CD14-positive monocyte (primary cell): Measurements from ENCODE around the gene RHBG. TPM values are rescaled to one million over a fixed set of nuclear protein-coding genes. Genes with fewer than 3 reads are reported as not detected.
A peak's percentile ranks its signal among the peaks of the same experiment; 100 is the strongest.

ENCODE experiments used
- DNase-seq, 3 donors: peaks; one replicate each; pipeline ENCODE4 v3.0.0-alpha.2; 2011 to 2022
- H2AFZ ChIP-seq: 2 replicates; pipeline ENCODE4 v1.6.0; 2012; ENCODE audit warnings: mild to moderate bottlenecking, low read depth, low read length, inconsistent platforms; ENCODE audit not compliant: insufficient read depth, poor library complexity, severe bottlenecking
- H3K27ac ChIP-seq, 2 donors: 1 replicate in 1 of 2; 2 replicates in 1 of 2; pipeline ENCODE4 v1.5.1; 2012 to 2013; ENCODE audit warnings: low read length in 2 of 2, control low read depth in 1 of 2, inconsistent platforms in 1 of 2, low read depth in 1 of 2, mild to moderate bottlenecking in 1 of 2
- H3K27me3 ChIP-seq, 2 donors: one replicate each; pipeline versions ENCODE4 v1.6.0 to v1.6.1; 2011 to 2013; ENCODE audit warnings: low read length in 2 of 2; ENCODE audit not compliant: control insufficient read depth in 2 of 2, insufficient read depth in 2 of 2
- H3K36me3 ChIP-seq, 2 donors: replicated peaks in 1 of 2; 1 replicate in 1 of 2; 2 replicates in 1 of 2; pipeline versions ENCODE4 v1.5.1 to v1.6.1; 2012 to 2013; ENCODE audit warnings: low read length in 2 of 2, control low read depth in 1 of 2, inconsistent platforms in 1 of 2, mild to moderate bottlenecking in 1 of 2; ENCODE audit not compliant: insufficient read depth in 2 of 2, control insufficient read depth in 1 of 2
- H3K4me1 ChIP-seq, 2 donors: 1 replicate in 1 of 2; 2 replicates in 1 of 2; pipeline versions ENCODE4 v1.5.1 to v1.6.1; 2012 to 2013; ENCODE audit warnings: low read length in 2 of 2, control low read depth in 1 of 2, inconsistent platforms in 1 of 2, mild to moderate bottlenecking in 1 of 2, moderate library complexity in 1 of 2; ENCODE audit not compliant: insufficient read depth in 2 of 2, control insufficient read depth in 1 of 2
- H3K4me2 ChIP-seq: replicated peaks from 2 replicates; pipeline ENCODE3; 2012; ENCODE audit warnings: low read length, moderate library complexity, mild to moderate bottlenecking; ENCODE audit not compliant: poor library complexity, severe bottlenecking; ENCODE audit errors: extremely low read depth
- H3K4me3 ChIP-seq, 3 experiments: fragments of 200-600 bp in 1 of 3; sonication (generic) in 1 of 3; replicated peaks in 1 of 3; 1 replicate in 2 of 3; 2 replicates in 1 of 3; pipeline ENCODE4 v1.5.1; 2011 to 2013; ENCODE audit warnings: low read length in 3 of 3, mild to moderate bottlenecking in 3 of 3, control low read depth in 2 of 3, low read depth in 2 of 3, inconsistent platforms in 1 of 3, moderate library complexity in 1 of 3
- H3K79me2 ChIP-seq: 2 replicates; pipeline ENCODE4 v1.6.0; 2012; ENCODE audit warnings: mild to moderate bottlenecking, control low read depth, inconsistent platforms, low read length, moderate library complexity; ENCODE audit not compliant: insufficient read depth
- H3K9ac ChIP-seq: 2 replicates; pipeline ENCODE4 v1.6.0; 2017; ENCODE audit warnings: low read length, mild to moderate bottlenecking; ENCODE audit not compliant: insufficient read depth, poor library complexity, severe bottlenecking
- H3K9me3 ChIP-seq, 2 donors: replicated peaks in 1 of 2; 1 replicate in 1 of 2; 2 replicates in 1 of 2; pipeline versions ENCODE4 v1.5.1 to v1.6.1; 2012 to 2013; ENCODE audit warnings: low read length in 2 of 2, control low read depth in 1 of 2; ENCODE audit not compliant: control insufficient read depth in 1 of 2, insufficient read depth in 1 of 2
- H4K20me1 ChIP-seq: 2 replicates; pipeline ENCODE4 v1.6.0; 2012; ENCODE audit warnings: mild to moderate bottlenecking, low read length, control low read depth, moderate library complexity; ENCODE audit not compliant: insufficient read depth
- H3K27ac Mint-ChIP-seq, 7 donors: one replicate each; pipeline ENCODE4 v1.8.0; 2020; ENCODE audit warnings: mild to moderate bottlenecking in 7 of 7, mixed read lengths in 7 of 7, moderate library complexity in 6 of 7, inconsistent platforms in 2 of 7
- H3K27me3 Mint-ChIP-seq, 3 donors: one replicate each; pipeline ENCODE4 v1.8.0; 2021 to 2022; ENCODE audit warnings: low read depth in 3 of 3, mild to moderate bottlenecking in 3 of 3, mixed read lengths in 3 of 3, moderate library complexity in 3 of 3, inconsistent platforms in 1 of 3
- H3K36me3 Mint-ChIP-seq, 2 donors: one replicate each; pipeline ENCODE4 v1.8.0; 2020; ENCODE audit warnings: mixed read lengths in 2 of 2, inconsistent platforms in 1 of 2, mild to moderate bottlenecking in 1 of 2
- H3K4me1 Mint-ChIP-seq: one replicate; pipeline ENCODE4 v1.8.0; 2020; ENCODE audit warnings: mild to moderate bottlenecking, mixed read lengths
- H3K4me3 Mint-ChIP-seq, 2 donors: one replicate each; pipeline ENCODE4 v1.8.0; 2020; ENCODE audit warnings: mild to moderate bottlenecking in 2 of 2, mixed read lengths in 2 of 2, moderate library complexity in 1 of 2
- H3K9me3 Mint-ChIP-seq, 7 donors: one replicate each; pipeline ENCODE4 v1.8.0; 2020 to 2022; ENCODE audit warnings: mixed read lengths in 7 of 7, mild to moderate bottlenecking in 6 of 7, moderate library complexity in 6 of 7, inconsistent platforms in 2 of 7
- CTCF ChIP-seq: fragments of 200-600 bp; IDR thresholded peaks from one replicate; pipeline ENCODE4 v1.8.0; 2022; ENCODE audit warnings: antibody characterized with exemption, mild to moderate bottlenecking
- WGBS: methylation state at CpG from one replicate; pipeline ENCODE4 v1.1.5; 2013; ENCODE audit warnings: missing lambda C conversion rate; ENCODE audit not compliant: insufficient coverage; 5-methylcytosine and 5-hydroxymethylcytosine counted together
- intact Hi-C, 2 donors: fragments of 100-400 bp; cut with micrococcal nuclease; formaldehyde crosslinking; loops; one replicate each; pipeline versions ENCODE4 v1.15.0 to v1.15.1; 2023
- polyA plus RNA-seq, 3 donors: library from polyadenylated mRNA; depleted of rRNA in 1 of 3; unstranded in 2 of 3; stranded (reverse) in 1 of 3; fragments of 300-500 nt in 2 of 3; fragments of >200 nt in 1 of 3; fragmentation: Illumina TruSeq in 2 of 3; gene quantifications; 1 replicate in 2 of 3; 2 replicates in 1 of 3; pipeline ENCODE4 v1.2.3, GENCODE V29; 2012 to 2021

The RHBG gene
- polyA plus RNA-seq, 3 donors, result 0.08 TPM; not detected in 2

- H3K9me3 ChIP-seq, result peaks cover 0 to 30% of the 10 kb centered on the region in 2 donors
- peaks cover 92 to 97% (median 96%) of the 10 kb centered on the region in 3 donors for H3K27me3 Mint-ChIP-seq
Measured at GRCh38 chr1:156421062-156421938, 52.3 kb downstream of the RHBG start.

More at GRCh38 chr1:156421062-156421938, 52.3 kb downstream of the RHBG start:
- peaks cover 27% of the 10 kb centered on the region for H3K4me1 Mint-ChIP-seq
- WGBS, result under 1% methylated on average over 65 of the region's 69 CpGs
- DNase-seq, result peak; percentile 55 to 92 (median 63)
- H3K4me3 Mint-ChIP-seq, result peak overlapping the region; percentile 79 to 95
- peaks cover 0 to 35% (median 12%) of the 10 kb centered on the region in 7 donors for H3K9me3 Mint-ChIP-seq
- Histone ChIP-seq H3K4me1 (peaks cover 24 to 26% of the 10 kb centered on the region in 2 donors), H3K79me2 (no peaks in the 10 kb centered on the region), H3K4me2 (peak overlapping the region; percentile 82), H3K4me3 (peak overlapping the region in 2 of 3 experiments; percentile 31 to 73), H4K20me1 (no peaks in the 10 kb centered on the region), H3K27me3 (peaks cover 79 to 100% of the 10 kb centered on the region in 2 donors), H2AFZ (peak overlapping the region; percentile 76), H3K9ac (peak overlapping the region; percentile 16), H3K36me3 (no peaks in the 10 kb centered on the region), H3K27ac (no peak overlapping the region)
- peak overlapping the region in 3 of 7 donors; percentile 66 to 81 (median 73) for H3K27ac Mint-ChIP-seq
- intact Hi-C loops, result loop anchor here in 1 of 2 donors (5.0 kb wide), 1 partner anchor 741 kb away; no protein-coding TSS in a partner anchor
- no peak for TF ChIP-seq CTCF
- peaks cover 5 to 10% of the 10 kb centered on the region in 2 donors for H3K36me3 Mint-ChIP-seq
